Astrocyte (in vitro differentiated cells and primary cell): ENCODE results near the gene MED13L.

ENCODE experiments used
- CTCF ChIP-seq: IDR thresholded peaks from 2 replicates; pipeline ENCODE4 v1.5.1; 2011; ENCODE audit warnings: low read depth, mild to moderate bottlenecking, inconsistent platforms, low read length, moderate library complexity; ENCODE audit not compliant: insufficient read depth
- EZH2 ChIP-seq: IDR thresholded peaks from 2 replicates; pipeline ENCODE4 v1.6.1; 2012; ENCODE audit warnings: mild to moderate bottlenecking, low read length, inconsistent platforms; ENCODE audit not compliant: insufficient read depth

GRCh38 chr12:116179384-116179783 is 98.1 kb downstream of the MED13L start:
- no peak for TF ChIP-seq CTCF
- TF ChIP-seq EZH2 = no peak
